HG03354 (cell line): ENCODE measurements around the gene PTPN5.

Experiments used
- ATAC-seq: cut with Tn5 transposase; IDR thresholded peaks from one replicate; pipeline ENCODE4 v1.9.1; 2021; ENCODE audit warnings: mild to moderate bottlenecking; ENCODE audit not compliant: unreplicated experiment, poor library complexity, severe bottlenecking

PTPN5 gene

GRCh38 chr11:18774801-18775200 lies 16.8 kb downstream of the PTPN5 start:
- ATAC-seq: no peak

DNA sequence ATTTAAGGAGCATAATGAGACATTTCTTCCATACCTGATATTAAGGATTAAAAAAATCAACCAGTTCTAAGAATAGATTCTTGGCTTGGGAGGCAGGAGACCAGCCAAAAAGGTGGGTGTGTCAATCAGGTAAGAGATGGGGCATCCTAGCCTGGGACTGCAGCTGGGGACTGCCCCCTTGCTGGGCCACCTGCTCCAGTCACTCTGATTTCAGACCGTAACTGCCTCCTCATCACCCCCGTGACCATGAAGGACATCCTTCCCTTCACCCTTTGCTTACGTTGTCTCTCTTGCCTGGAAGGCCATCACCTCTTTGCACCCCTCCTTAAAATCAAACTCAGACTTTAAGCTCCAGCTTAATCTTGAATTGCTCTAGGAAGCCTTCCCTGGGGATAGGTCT lies 17.9 kb downstream of the PTPN5 start:
- ATAC-seq: no peak

DNA sequence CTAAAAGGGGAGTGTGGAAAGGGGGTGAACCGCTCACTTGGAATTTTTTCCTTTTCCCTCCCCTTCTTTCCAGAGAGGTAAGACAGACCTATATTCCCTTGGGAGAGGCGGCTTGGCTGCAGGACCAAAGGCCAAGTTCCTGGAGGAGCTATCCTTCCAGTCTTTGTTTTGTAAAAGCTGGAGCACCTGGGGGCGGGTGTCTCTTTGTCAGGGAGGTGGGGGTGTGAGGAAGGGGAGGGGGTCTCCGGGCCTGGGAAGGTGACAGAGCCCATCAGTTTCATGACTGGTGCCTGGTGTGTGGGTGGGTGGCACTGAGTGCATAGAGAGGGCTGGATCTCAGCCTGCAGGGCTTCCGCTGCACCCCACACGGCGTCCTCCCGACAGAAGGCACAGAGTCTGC lies 18.5 kb downstream of the PTPN5 start:
- ATAC-seq: no peak

GRCh38 chr11:18772211-18772610 lies 19.4 kb downstream of the PTPN5 start:
- ATAC-seq: no peak

- no peak for ATAC-seq
Measured at GRCh38 chr11:18771266-18772035, 20.1 kb downstream of the PTPN5 start.

GRCh38 chr11:18770479-18771125 lies 21.0 kb downstream of the PTPN5 start:
- ATAC-seq: no peak

DNA sequence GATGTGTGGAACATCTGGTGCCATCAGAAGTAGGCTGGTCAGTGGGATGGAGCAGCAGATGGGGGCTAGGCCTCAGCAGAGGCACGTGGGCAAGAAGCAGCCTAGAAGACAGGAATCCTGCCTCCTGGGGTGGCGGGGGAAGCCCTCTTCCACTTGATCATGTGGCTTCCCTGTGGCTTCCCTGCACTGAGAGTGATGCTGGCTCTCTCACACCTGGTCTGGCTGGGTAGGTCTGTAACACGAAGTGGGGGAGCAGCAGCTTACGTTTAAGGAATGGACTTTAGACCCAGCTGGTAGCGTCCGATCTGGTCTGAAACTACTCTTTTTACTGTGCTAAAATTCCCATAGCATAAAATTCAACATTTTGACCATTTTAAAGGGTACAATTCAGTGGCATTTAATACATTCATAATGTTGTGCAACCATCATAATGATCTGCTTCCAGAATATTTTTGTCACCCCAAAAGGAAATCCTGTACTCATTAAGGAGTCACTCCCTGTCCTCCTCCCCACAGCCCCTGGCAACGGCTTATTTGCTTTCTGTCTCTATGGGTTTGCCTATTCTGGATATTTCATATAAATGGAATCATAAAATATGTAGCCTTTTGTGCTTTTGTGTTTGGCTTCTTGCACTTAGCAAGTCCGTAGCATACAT lies 21.7 kb downstream of the PTPN5 start:
- ATAC-seq: peak; percentile 81

GRCh38 chr11:18768978-18769377 lies 22.6 kb downstream of the PTPN5 start:
- no peak for ATAC-seq

DNA sequence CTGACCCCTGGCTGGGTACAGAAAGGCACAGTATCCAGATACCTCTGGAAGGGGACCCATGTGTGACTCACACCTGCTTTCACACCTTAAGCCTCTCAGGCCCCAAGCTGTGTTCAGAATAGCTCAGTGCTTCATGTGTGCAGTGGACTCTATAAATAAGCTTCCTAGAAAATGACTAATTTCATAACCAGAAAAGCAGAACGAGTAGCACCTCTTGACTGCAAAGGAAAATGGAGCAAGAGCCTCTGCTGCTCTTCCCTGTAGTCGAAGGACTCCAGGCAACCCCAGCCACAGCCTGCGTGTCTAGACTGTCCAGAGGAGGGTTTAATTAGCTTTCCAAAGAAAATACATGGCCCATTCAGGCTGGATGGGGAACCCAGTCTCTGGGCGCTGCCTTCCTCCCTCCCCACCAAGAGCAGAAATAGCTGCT lies 23.1 kb downstream of the PTPN5 start:
- peak; percentile 79 for ATAC-seq

- ATAC-seq: no peak
Measured at GRCh38 chr11:18766015-18766414, 25.6 kb downstream of the PTPN5 start.

GRCh38 chr11:18765554-18765953 lies 26.0 kb downstream of the PTPN5 start:
- ATAC-seq: no peak

DNA sequence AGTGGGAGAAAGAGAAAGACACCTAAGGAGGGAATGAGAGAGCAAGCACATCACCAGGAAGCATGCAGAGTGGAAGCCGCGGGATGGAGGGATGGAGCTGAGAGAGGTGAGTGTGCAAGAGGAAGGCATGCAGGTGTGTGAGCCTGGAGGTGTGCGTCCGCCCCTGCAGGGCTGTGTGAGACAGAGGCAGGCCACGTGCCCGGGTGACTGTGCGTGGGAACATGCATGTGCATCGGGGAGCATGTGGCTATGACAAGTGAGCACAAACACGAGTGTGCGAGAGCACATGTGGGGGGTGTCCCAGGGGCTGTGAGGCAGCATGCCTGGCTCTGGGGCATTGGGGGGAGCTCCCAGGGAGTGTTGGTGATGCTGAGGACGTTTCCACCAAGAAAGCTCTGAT lies 29.9 kb downstream of the PTPN5 start:
- no peak for ATAC-seq

DNA sequence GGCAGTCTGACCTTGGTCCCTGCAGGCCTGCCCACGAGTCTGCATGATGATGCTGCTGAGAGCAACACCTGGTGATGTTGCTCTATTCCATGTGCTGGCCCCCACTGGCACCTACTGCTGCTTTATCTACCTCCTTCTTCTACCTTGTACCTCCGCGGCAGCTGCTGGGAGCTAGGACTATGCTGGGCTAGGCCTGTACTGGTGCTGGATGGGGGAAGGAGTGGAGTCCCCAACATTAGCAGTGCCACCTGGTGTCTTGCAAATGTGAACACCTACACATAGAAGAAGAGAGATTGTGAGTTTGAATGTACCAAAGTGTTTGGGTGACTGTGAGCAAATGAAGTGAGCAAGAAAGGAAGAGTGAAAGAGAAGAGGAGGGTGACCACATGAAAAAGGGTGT lies 30.5 kb downstream of the PTPN5 start:
- no peak for ATAC-seq

DNA sequence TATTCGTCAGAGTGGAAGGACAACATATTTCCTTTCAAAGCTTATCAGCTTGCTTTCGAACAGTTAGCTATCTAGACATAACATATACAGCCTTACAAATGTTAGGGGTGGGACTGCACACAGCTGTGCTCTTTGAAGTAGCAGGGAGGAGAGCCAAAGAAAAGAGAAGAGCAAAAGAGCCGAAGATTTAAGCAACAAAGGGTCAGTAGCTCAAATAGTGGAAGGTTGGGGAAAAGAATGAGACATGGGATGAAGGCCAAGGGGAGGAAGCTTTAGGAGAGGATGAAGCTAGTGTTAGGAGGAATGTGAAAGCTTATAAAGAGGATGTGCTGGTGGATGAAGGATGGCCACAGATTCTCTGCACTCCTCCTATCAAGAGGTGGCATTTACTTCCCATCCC lies 33.8 kb downstream of the PTPN5 start:
- ATAC-seq: no peak

GRCh38 chr11:18756889-18757288 lies 34.7 kb downstream of the PTPN5 start:
- no peak for ATAC-seq

DNA sequence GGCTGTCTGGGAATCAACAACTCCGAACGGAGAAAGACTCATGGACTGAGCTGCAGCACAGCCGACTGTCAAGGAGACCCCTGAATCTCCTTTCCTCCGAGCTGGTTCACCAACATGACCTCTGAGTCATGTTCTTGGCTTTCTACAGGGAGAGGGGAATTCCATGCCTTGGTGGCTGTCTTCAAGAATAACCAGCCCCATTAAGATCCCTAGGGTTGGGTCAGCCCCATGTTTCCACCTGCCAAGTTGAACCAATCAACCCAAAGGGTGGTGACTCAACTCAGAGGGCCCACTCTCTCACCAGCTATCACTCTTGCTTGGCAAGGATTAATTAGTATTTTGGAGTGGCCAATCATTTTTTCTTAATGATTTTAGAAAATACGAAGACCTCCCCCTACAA lies 37.3 kb downstream of the PTPN5 start:
- no peak for ATAC-seq

DNA sequence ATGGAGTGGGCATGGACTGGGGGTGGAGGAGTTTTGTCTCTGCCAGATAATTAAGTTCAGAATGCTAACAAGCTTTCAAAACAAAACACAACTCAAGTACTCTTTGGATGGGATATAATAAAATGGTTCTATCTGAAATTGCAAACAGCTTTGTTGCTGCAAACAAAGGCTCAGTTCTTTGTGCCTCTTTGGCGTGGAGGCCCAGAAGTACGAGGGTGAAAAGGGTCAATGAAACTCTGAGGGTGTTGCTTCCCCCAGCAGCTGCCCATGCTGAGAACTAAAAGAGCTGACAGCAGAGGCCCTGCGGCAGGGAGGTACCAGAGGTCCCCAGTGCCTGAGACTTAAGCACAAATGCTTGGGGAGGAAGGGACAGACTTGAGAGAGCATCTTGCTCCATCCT lies 39.1 kb downstream of the PTPN5 start:
- no peak for ATAC-seq

DNA sequence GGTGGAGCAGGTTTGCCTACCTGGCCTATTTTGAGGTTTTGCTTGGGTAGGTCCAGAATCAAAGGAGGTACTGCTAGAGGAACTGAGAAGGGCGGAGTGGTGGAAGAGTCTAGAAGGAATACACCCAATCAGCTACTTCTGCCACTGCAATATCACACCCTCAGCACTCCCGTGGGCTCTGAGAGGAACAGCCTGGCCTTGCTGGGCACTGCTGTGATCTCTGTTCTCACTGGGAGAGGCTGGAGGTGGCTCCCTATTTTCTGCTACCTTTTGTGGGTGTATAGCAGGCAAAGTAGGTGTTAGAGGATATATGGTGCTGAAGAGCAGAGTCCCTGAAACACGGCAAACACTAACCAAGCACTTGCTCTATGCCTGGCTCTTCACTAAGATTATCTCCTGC lies 40.7 kb downstream of the PTPN5 start:
- no peak for ATAC-seq

- ATAC-seq: no peak
Measured at GRCh38 chr11:18749681-18750319, 41.8 kb downstream of the PTPN5 start.

- no peak for ATAC-seq
Measured at GRCh38 chr11:18748766-18749365, 42.7 kb downstream of the PTPN5 start.
